MCF 10A (cell line): ENCODE results near the gene LILRB3. TPM values are rescaled to one million over a fixed set of nuclear protein-coding genes. Genes with fewer than 3 reads are reported as not detected.

Source experiments
- BruUV-seq: library from RNA; stranded (reverse); fragments of 400-500 nt; replicated peaks from 2 replicates; lab custom pipeline; 2021; lab: Mats Ljungman, UMichigan
- CTCF ChIA-PET: fragments of 300-600 bp; sonication (Branson Sonifier 250); formaldehyde crosslinking; extraction: SDS; loops from one replicate; lab custom pipeline; 2021; ENCODE audit warnings: antibody characterized with exemption, inconsistent platforms; lab: Yijun Ruan, JAX
- POLR2A ChIA-PET: fragments of 300-600, 350-650 bp; sonication (Branson Sonifier 250); formaldehyde crosslinking; extraction: SDS; loops from one replicate; lab custom pipeline; 2020; ENCODE audit warnings: antibody characterized with exemption, inconsistent platforms; lab: Yijun Ruan, JAX
- DNase-seq: peaks from one replicate; pipeline ENCODE4 v3.0.0-alpha.2; 2018; ENCODE audit not compliant: unreplicated experiment
- H3K27ac Mint-ChIP-seq: one replicate; pipeline ENCODE4 v1.8.0; 2022; ENCODE audit warnings: mild to moderate bottlenecking, low read depth, mixed read lengths; ENCODE audit not compliant: unreplicated experiment
- H3K27me3 Mint-ChIP-seq: one replicate; pipeline ENCODE4 v1.8.0; 2022; ENCODE audit warnings: mixed read lengths; ENCODE audit not compliant: insufficient read depth, unreplicated experiment
- H3K36me3 Mint-ChIP-seq: one replicate; pipeline ENCODE4 v1.8.0; 2022; ENCODE audit warnings: mild to moderate bottlenecking, moderate library complexity, mixed read lengths; ENCODE audit not compliant: insufficient read depth, unreplicated experiment
- H3K4me1 Mint-ChIP-seq: one replicate; pipeline ENCODE4 v1.8.0; 2022; ENCODE audit warnings: mixed read lengths; ENCODE audit not compliant: insufficient read depth, unreplicated experiment
- H3K4me3 Mint-ChIP-seq: one replicate; pipeline ENCODE4 v1.8.0; 2022; ENCODE audit warnings: mild to moderate bottlenecking, moderate library complexity, mixed read lengths; ENCODE audit not compliant: unreplicated experiment
- H3K9me3 Mint-ChIP-seq: one replicate; pipeline ENCODE4 v1.8.0; 2022; ENCODE audit warnings: mixed read lengths; ENCODE audit not compliant: unreplicated experiment
- CTCF ChIP-seq: fragments of 200-600 bp; IDR thresholded peaks from one replicate; pipeline ENCODE4 v1.8.0; 2022; ENCODE audit warnings: antibody characterized with exemption, mild to moderate bottlenecking; ENCODE audit not compliant: unreplicated experiment
- intact Hi-C: fragments of 100-400 bp; cut with micrococcal nuclease; formaldehyde crosslinking; loops from 2 replicates; pipeline ENCODE4 v1.14.1; 2022
- total RNA-seq: library from RNA; stranded (reverse); gene quantifications from 2 replicates; pipeline ENCODE4 v1.2.3, GENCODE V29; 2022

Gene LILRB3
- total RNA-seq, 1 experiment from 2014 or later: not detected

DNA sequence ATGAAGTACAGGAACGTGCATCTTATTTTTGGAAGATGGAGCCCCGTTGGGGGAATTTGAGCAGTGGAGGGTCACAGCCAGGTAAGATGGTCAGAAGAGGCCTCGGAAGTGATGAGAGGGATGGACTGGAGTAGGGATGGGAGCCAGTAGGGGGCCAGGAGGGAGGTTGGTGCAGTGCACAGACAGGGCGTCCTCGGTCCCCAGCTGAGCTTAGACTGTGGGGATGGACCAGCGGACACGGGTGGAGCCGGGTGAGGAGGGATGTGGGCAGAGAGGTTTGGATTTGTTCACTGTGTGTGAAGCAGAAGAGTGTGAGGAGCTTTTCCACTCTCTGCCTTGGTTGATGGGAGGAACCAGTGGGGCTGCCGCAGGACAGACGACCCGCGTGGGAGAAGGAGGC, 11.6 kb downstream of the LILRB3 start:
- ChIA-PET CTCF (interaction anchor here (0.6 to 1.5 kb wide), 3 partner anchors 17 to 24 kb away, joined by 3 to 6 read pairs (median 4); no protein-coding TSS in a partner anchor), POLR2A (interaction anchor here (1.3 to 4.7 kb wide), 3 partner anchors 11 to 74 kb away, joined by 4 to 47 read pairs (median 4); partner anchors contain the start of genes CNOT3 and RPS9)
- no peaks in the 10 kb centered on the region for H3K27me3 Mint-ChIP-seq
- DNase-seq: no peak
- H3K4me3 Mint-ChIP-seq: no peak overlapping the region
- peaks cover 53% of the 10 kb centered on the region for H3K36me3 Mint-ChIP-seq
- BruUV-seq: no TSS peak
- intact Hi-C loops: no loop called here
- H3K9me3 Mint-ChIP-seq: no peaks in the 10 kb centered on the region
- no peak for TF ChIP-seq CTCF
- no peak overlapping the region for H3K27ac Mint-ChIP-seq
- H3K4me1 Mint-ChIP-seq: peaks cover 37% of the 10 kb centered on the region

GRCh38 chr19:54209811-54210494, 12.9 kb downstream of the LILRB3 start:
- TF ChIP-seq CTCF: no peak
- peak overlapping the region; percentile 87 for H3K27ac Mint-ChIP-seq
- peak overlapping the region; percentile 55 for H3K4me3 Mint-ChIP-seq
- BruUV-seq: no TSS peak
- peak; percentile 100 for DNase-seq
- peaks cover 39% of the 10 kb centered on the region for H3K4me1 Mint-ChIP-seq
- no peaks in the 10 kb centered on the region for H3K9me3 Mint-ChIP-seq
- POLR2A ChIA-PET: interaction anchor here (0.7 to 13.2 kb wide), 8 partner anchors 9 to 239 kb away, joined by 3 to 324 read pairs (median 4); partner anchors contain the start of genes LENG1, LENG8, MBOAT7 and RPS9
- CTCF ChIA-PET: interaction anchor here (0.6 to 1.4 kb wide), 4 partner anchors 22 to 1496 kb away, joined by 3 to 6 read pairs (median 3); no protein-coding TSS in a partner anchor
- intact Hi-C loops: no loop called here
- no peaks in the 10 kb centered on the region for H3K27me3 Mint-ChIP-seq
- H3K36me3 Mint-ChIP-seq: peaks cover 66% of the 10 kb centered on the region

GRCh38 chr19:54209058-54209810, 13.6 kb downstream of the LILRB3 start:
- Mint-ChIP-seq H3K9me3 (no peaks in the 10 kb centered on the region), H3K27me3 (no peaks in the 10 kb centered on the region), H3K27ac (peak overlapping the region; percentile 87), H3K36me3 (peaks cover 73% of the 10 kb centered on the region), H3K4me3 (no peak overlapping the region), H3K4me1 (peaks cover 44% of the 10 kb centered on the region)
- intact Hi-C loops: no loop called here
- CTCF ChIA-PET: interaction anchor here (1.0 to 1.4 kb wide), 2 partner anchors 23 to 42 kb away, joined by 4 to 6 read pairs; no protein-coding TSS in a partner anchor
- DNase-seq: peak; percentile 51
- no peak for TF ChIP-seq CTCF
- BruUV-seq: no TSS peak
- POLR2A ChIA-PET: interaction anchor here (0.7 to 13.2 kb wide), 7 partner anchors 9 to 239 kb away, joined by 3 to 324 read pairs (median 4); partner anchors contain the start of genes LENG1, LENG8, MBOAT7 and RPS9

GRCh38 chr19:54208784-54209057, 14.1 kb downstream of the LILRB3 start:
- ChIA-PET CTCF (interaction anchor here (0.7 to 1.0 kb wide), 2 partner anchors 41 to 52 kb away, joined by 4 read pairs; no protein-coding TSS in a partner anchor), POLR2A (interaction anchor here (0.6 to 13.2 kb wide), 4 partner anchors 8 to 1517 kb away, joined by 3 to 324 read pairs (median 26); partner anchors contain the start of genes MBOAT7, RPS9 and TSEN34)
- H3K4me1 Mint-ChIP-seq: peaks cover 44% of the 10 kb centered on the region
- peaks cover 79% of the 10 kb centered on the region for H3K36me3 Mint-ChIP-seq
- no peak overlapping the region for H3K4me3 Mint-ChIP-seq
- peak; percentile 57 for DNase-seq
- TF ChIP-seq CTCF: no peak
- no peaks in the 10 kb centered on the region for H3K27me3 Mint-ChIP-seq
- intact Hi-C loops: no loop called here
- H3K27ac Mint-ChIP-seq: peak overlapping the region; percentile 87
- no TSS peak for BruUV-seq
- H3K9me3 Mint-ChIP-seq: no peaks in the 10 kb centered on the region
